GM12878 (cell line): ENCODE results near the gene WDFY4.

Source experiments
- CHD2 ChIP-seq: IDR thresholded peaks from 2 replicates; pipeline ENCODE4 v1.6.1; 2011; ENCODE audit warnings: low read depth, low read length, improper control_type of control experiment, borderline replicate concordance
- EGR1 ChIP-seq, 2 experiments: IDR thresholded peaks; 1 replicate in 1 of 2; 2 replicates in 1 of 2; pipeline ENCODE4 v1.6.1; 2011 to 2012; ENCODE audit warnings: low read depth in 2 of 2, low read length in 2 of 2, borderline replicate concordance in 1 of 2, mild to moderate bottlenecking in 1 of 2, moderate library complexity in 1 of 2
- EP300 ChIP-seq, 2 experiments: fragments of 150-350 bp in 1 of 2; IDR thresholded peaks; 2 replicates each; pipeline ENCODE4 v1.6.1; 2011 to 2012; ENCODE audit warnings: low read depth in 2 of 2, low read length in 2 of 2, borderline replicate concordance in 1 of 2, improper control_type of control experiment in 1 of 2, inconsistent platforms in 1 of 2; ENCODE audit not compliant: control insufficient read depth in 1 of 2
- FOS ChIP-seq: IDR thresholded peaks from 3 replicates; pipeline ENCODE4 v1.6.1; 2011; ENCODE audit warnings: borderline replicate concordance; ENCODE audit not compliant: insufficient read length; ENCODE audit errors: extremely low read depth
- JUND ChIP-seq: IDR thresholded peaks from 2 replicates; pipeline ENCODE4 v1.6.1; 2012; ENCODE audit warnings: low read depth, mild to moderate bottlenecking, low read length, improper control_type of control experiment, moderate library complexity
- POLR2A ChIP-seq: IDR thresholded peaks from 2 replicates; pipeline ENCODE4 v1.6.1; 2011; ENCODE audit warnings: low read depth, mild to moderate bottlenecking, low read length
- SIX5 ChIP-seq: IDR thresholded peaks from 2 replicates; pipeline ENCODE4 v1.6.1; 2011; ENCODE audit warnings: mild to moderate bottlenecking, low read depth, low read length, moderate library complexity; ENCODE audit not compliant: severe bottlenecking
- SP1 ChIP-seq: IDR thresholded peaks from one replicate; pipeline ENCODE4 v1.6.1; 2011; ENCODE audit warnings: low read depth, low read length
- TF ChIP-seq, protein P1 (sequence below), 3 experiments: IDR thresholded peaks in 2 of 3; conservative IDR thresholded peaks in 1 of 3; 2 replicates each; pipeline ENCODE4 v1.5.1; 2011; ENCODE audit warnings: low read depth in 3 of 3, low read length in 3 of 3, mild to moderate bottlenecking in 3 of 3, control low read depth in 2 of 3, moderate library complexity in 2 of 3, inconsistent platforms in 1 of 3, mixed read lengths in 1 of 3; ENCODE audit not compliant: control insufficient read depth in 2 of 3, insufficient read depth in 1 of 3; ENCODE audit errors: extremely low read depth in 1 of 3
- TF ChIP-seq, protein P2 (sequence below): IDR thresholded peaks from 2 replicates; pipeline ENCODE4 v1.6.1; 2011; ENCODE audit warnings: low read depth, low read length, improper control_type of control experiment, borderline replicate concordance

DNA sequence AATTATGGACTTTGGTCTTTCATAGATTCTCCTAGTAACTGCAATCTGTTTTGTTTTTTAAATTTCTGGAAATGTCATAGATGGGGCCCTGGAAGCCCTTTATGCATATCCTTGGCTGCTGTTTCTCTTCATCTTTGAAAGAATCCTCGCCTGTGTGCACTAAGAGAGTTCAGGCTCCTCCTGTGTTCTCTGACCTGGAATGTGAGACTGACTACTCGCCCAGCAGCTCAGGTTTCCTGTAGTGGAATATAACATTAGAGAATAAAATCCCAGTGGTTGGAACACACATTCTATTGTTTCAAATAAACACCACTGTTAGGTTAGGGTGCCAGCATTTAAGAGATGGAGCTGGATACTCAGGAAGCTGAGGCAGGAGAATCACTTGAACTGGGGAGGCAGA, 56.3 kb downstream of the WDFY4 start:
- TF ChIP-seq EP300 (IDR thresholded peaks at IDR 0.05; ENCODE audit: borderline replicate concordance in 1 of 2, control insufficient read depth in 1 of 2, low read depth in 2 of 2, low read length in 2 of 2) (no peak), JUND (no peak), POLR2A (no peak), FOS (no peak), SIX5 (no peak), EGR1 (IDR thresholded peaks at IDR 0.05; ENCODE audit: borderline replicate concordance in 1 of 2, low read depth in 2 of 2, low read length in 2 of 2) (no peak), SP1 (no peak), CHD2 (no peak)
- TF ChIP-seq, protein P1, sequence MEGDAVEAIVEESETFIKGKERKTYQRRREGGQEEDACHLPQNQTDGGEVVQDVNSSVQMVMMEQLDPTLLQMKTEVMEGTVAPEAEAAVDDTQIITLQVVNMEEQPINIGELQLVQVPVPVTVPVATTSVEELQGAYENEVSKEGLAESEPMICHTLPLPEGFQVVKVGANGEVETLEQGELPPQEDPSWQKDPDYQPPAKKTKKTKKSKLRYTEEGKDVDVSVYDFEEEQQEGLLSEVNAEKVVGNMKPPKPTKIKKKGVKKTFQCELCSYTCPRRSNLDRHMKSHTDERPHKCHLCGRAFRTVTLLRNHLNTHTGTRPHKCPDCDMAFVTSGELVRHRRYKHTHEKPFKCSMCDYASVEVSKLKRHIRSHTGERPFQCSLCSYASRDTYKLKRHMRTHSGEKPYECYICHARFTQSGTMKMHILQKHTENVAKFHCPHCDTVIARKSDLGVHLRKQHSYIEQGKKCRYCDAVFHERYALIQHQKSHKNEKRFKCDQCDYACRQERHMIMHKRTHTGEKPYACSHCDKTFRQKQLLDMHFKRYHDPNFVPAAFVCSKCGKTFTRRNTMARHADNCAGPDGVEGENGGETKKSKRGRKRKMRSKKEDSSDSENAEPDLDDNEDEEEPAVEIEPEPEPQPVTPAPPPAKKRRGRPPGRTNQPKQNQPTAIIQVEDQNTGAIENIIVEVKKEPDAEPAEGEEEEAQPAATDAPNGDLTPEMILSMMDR (IDR thresholded peaks at IDR 0.05 in 2 of 3, conservative IDR thresholded peaks at IDR 0.05 in 1 of 3; ENCODE audit: control insufficient read depth in 2 of 3, extremely low read depth in 1 of 3, insufficient read depth in 1 of 3, low read depth in 3 of 3, low read length in 3 of 3): no peak
- TF ChIP-seq, protein P2, sequence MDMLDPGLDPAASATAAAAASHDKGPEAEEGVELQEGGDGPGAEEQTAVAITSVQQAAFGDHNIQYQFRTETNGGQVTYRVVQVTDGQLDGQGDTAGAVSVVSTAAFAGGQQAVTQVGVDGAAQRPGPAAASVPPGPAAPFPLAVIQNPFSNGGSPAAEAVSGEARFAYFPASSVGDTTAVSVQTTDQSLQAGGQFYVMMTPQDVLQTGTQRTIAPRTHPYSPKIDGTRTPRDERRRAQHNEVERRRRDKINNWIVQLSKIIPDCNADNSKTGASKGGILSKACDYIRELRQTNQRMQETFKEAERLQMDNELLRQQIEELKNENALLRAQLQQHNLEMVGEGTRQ: no peak
